Smooth muscle cell (in vitro differentiated cells): ENCODE data around the gene ARHGEF38. TPM values are rescaled to one million over a fixed set of nuclear protein-coding genes. Genes with fewer than 3 reads are reported as not detected.

Experiments
- DNase-seq: peaks from one replicate; lab custom pipeline; 2025; ENCODE audit not compliant: unreplicated experiment; lab: John Stamatoyannopoulos, UW
- H2AFZ ChIP-seq: fragments of 200-600 bp; sonication (generic); 2 replicates; pipeline ENCODE4 v1.6.0; 2016; ENCODE audit warnings: antibody characterized with exemption, low read depth, mild to moderate bottlenecking
- H3F3A ChIP-seq: fragments of 200-600 bp; sonication (generic); 2 replicates; pipeline ENCODE4 v1.6.0; 2017; ENCODE audit warnings: antibody characterized with exemption, low read depth
- H3K27ac ChIP-seq: fragments of 200-600 bp; sonication (generic); 2 replicates; pipeline ENCODE4 v1.5.1; 2016; ENCODE audit warnings: low read depth, mild to moderate bottlenecking
- H3K27me3 ChIP-seq: fragments of 200-600 bp; sonication (generic); 2 replicates; pipeline ENCODE4 v1.6.1; 2016; ENCODE audit warnings: low read depth, mild to moderate bottlenecking
- H3K36me3 ChIP-seq: fragments of 200-600 bp; sonication (generic); 2 replicates; pipeline ENCODE4 v1.5.1; 2016; ENCODE audit warnings: low read depth
- H3K4me1 ChIP-seq: fragments of 200-600 bp; sonication (generic); 2 replicates; pipeline ENCODE4 v1.5.1; 2016; ENCODE audit warnings: low read depth
- H3K4me2 ChIP-seq: fragments of 200-600 bp; sonication (generic); 2 replicates; pipeline ENCODE4 v1.6.0; 2016; ENCODE audit warnings: mild to moderate bottlenecking
- H3K4me3 ChIP-seq: fragments of 200-600 bp; sonication (generic); 2 replicates; pipeline ENCODE4 v1.5.1; 2016; ENCODE audit warnings: mild to moderate bottlenecking
- H3K79me2 ChIP-seq: fragments of 200-600 bp; sonication (generic); 2 replicates; pipeline ENCODE4 v1.6.0; 2016; ENCODE audit warnings: low read depth, mild to moderate bottlenecking
- H3K9ac ChIP-seq: fragments of 200-600 bp; sonication (generic); 2 replicates; pipeline ENCODE4 v1.6.0; 2016; ENCODE audit warnings: low read depth
- H3K9me3 ChIP-seq: fragments of 200-600 bp; sonication (generic); replicated peaks from 2 replicates; pipeline ENCODE4 v1.5.1; 2016; ENCODE audit warnings: low read depth
- H4K20me1 ChIP-seq: fragments of 200-600 bp; sonication (generic); 2 replicates; pipeline ENCODE4 v1.6.0; 2016; ENCODE audit warnings: low read depth
- CTCF ChIP-seq: fragments of 200-600 bp; sonication (generic); IDR thresholded peaks from 2 replicates; pipeline ENCODE4 v1.5.1; 2017; ENCODE audit warnings: borderline replicate concordance, mild to moderate bottlenecking, antibody characterized with exemption; ENCODE audit not compliant: insufficient read depth, poor library complexity, severe bottlenecking
- WGBS: methylation state at CpG from one replicate; pipeline ENCODE4 v1.1.7; 2016; ENCODE audit warnings: low lambda C conversion rate; 5-methylcytosine and 5-hydroxymethylcytosine counted together
- polyA plus RNA-seq: library from polyadenylated mRNA; unstranded; fragments of >200 nt; fragmentation: Nextera tagmentation; extraction: Ambion mirVana; gene quantifications from 2 replicates; pipeline ENCODE4 v1.2.1, GENCODE V29; 2016
- total RNA-seq: library from RNA; depleted of rRNA; stranded (reverse); fragments of >200 nt; gene quantifications from 2 replicates; pipeline ENCODE4 v1.2.3, GENCODE V29; 2014

Gene ARHGEF38
- total and polyA plus RNA-seq, 2 experiments from 2014 or later = 0.24 TPM; not detected in 1

DNA sequence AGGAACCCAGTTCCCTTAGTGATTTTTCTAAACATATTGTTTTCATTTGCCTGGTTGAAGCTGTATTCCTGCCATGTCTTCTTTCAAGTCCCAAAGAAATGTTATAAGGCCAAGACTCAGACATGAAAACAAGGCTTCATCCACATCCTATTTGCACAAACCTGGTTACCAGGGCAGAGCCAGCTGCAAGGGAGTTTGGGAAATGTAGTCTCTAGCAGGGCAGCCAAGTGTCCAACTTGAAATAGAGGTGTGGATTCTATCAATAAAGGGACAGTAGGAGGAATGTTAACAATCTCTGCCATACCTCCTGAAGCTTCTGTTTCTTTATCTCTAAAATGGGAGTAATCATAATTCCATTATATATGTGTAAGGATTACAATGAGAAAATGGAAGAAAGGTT lies 99.5 kb downstream of the ARHGEF38 start:
- Histone ChIP-seq H3F3A (no peaks in the 10 kb centered on the region), H3K4me1 (no peaks in the 10 kb centered on the region), H3K27ac (no peak overlapping the region), H2AFZ (no peak overlapping the region), H3K27me3 (peaks cover 56% of the 10 kb centered on the region), H3K79me2 (no peaks in the 10 kb centered on the region), H3K9ac (no peak overlapping the region), H4K20me1 (no peaks in the 10 kb centered on the region), H3K4me2 (no peak overlapping the region), H3K9me3 (no peaks in the 10 kb centered on the region), H3K36me3 (no peaks in the 10 kb centered on the region), H3K4me3 (no peak overlapping the region)
- no peak for TF ChIP-seq CTCF
- DNase-seq = no peak

DNA sequence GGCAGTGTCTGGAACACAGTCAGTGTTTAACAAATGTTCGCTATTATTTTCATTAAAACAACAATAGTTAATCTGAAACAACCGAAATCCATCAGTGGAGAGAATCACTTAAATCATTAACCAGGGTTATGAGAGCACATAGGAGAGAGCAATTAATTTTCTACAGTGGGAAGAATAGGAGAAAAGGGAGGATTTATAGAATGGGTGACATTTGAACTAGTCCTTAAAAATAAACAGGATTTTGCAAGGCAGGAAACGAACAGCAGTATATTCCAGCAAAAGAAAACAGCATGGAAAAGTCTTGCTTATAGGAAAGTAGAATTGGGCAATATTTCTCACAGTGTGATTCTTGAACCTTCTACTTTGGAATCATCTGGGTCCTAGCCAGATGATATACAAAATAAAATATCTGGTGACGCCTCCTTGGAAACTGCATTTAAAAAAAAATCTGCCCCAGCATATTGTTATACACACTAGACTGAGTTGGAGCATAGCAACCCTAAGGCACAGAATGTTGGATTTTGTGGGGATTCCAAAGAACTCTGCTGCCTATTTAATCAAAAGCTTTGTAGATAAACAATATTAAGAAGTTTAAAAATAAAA lies 100.0 kb downstream of the ARHGEF38 start:
- no peaks in the 10 kb centered on the region for H3K79me2 ChIP-seq
- no peaks in the 10 kb centered on the region for H4K20me1 ChIP-seq
- H2AFZ ChIP-seq = no peak overlapping the region
- 81% methylated on average over 4 of the region's 4 CpGs for WGBS
- DNase-seq = no peak
- peaks cover 56% of the 10 kb centered on the region for H3K27me3 ChIP-seq
- no peaks in the 10 kb centered on the region for H3K4me1 ChIP-seq
- H3K4me3 ChIP-seq = no peak overlapping the region
- H3K36me3 ChIP-seq = no peaks in the 10 kb centered on the region
- no peaks in the 10 kb centered on the region for H3F3A ChIP-seq
- TF ChIP-seq CTCF = no peak
- H3K9ac ChIP-seq = no peak overlapping the region
- no peaks in the 10 kb centered on the region for H3K9me3 ChIP-seq
- no peak overlapping the region for H3K27ac ChIP-seq
- no peak overlapping the region for H3K4me2 ChIP-seq

- DNase-seq = no peak
- TF ChIP-seq CTCF = no peak
Measured at GRCh38 chr4:105657117-105657765, 104.8 kb downstream of the ARHGEF38 start.

GRCh38 chr4:105659190-105659589 lies 106.8 kb downstream of the ARHGEF38 start:
- Histone ChIP-seq H2AFZ (no peak overlapping the region), H3F3A (no peaks in the 10 kb centered on the region), H3K4me1 (no peaks in the 10 kb centered on the region), H3K4me3 (no peak overlapping the region), H3K4me2 (no peak overlapping the region), H3K36me3 (no peaks in the 10 kb centered on the region), H3K79me2 (no peaks in the 10 kb centered on the region), H3K9me3 (no peaks in the 10 kb centered on the region), H3K27me3 (peaks cover 25% of the 10 kb centered on the region), H4K20me1 (no peaks in the 10 kb centered on the region), H3K27ac (no peak overlapping the region), H3K9ac (no peak overlapping the region)
- WGBS = 89% methylated on average over 6 of the region's 6 CpGs
- no peak for DNase-seq
- no peak for TF ChIP-seq CTCF

More at GRCh38 chr4:105657117-105657765, 104.8 kb downstream of the ARHGEF38 start:
- Histone ChIP-seq H3K27me3 (peaks cover 28% of the 10 kb centered on the region), H2AFZ (no peak overlapping the region), H3K4me2 (no peak overlapping the region), H3K9ac (no peak overlapping the region), H3K79me2 (no peaks in the 10 kb centered on the region), H3K36me3 (no peaks in the 10 kb centered on the region), H3K4me1 (no peaks in the 10 kb centered on the region), H4K20me1 (no peaks in the 10 kb centered on the region), H3K9me3 (no peaks in the 10 kb centered on the region), H3F3A (no peaks in the 10 kb centered on the region), H3K4me3 (no peak overlapping the region), H3K27ac (no peak overlapping the region)
